ENCODE results near the gene BRIP1. TPM values are rescaled to one million over a fixed set of nuclear protein-coding genes. Genes with fewer than 3 reads are reported as not detected.

Gene BRIP1
- total RNA-seq, 1 experiment from 2014 or later: 20.2 TPM

DNA sequence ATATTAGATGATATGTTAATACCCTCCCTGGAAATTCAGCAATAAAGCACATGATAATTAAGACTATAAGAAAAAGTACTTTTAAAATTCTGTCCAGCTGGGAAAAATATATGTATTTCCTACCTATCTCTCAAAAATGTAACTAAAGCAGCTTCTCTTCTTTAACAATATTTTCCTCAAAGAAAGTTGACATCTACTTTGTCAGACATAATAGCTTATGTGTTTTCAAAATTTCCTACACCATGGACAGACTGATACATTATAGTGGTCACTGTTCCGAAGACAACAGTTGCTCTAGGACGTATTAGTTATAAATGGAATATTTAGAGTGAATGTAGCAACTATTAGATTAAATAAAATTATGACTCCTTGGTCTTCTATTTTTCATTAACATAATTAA lies 140.9 kb downstream of the BRIP1 start:
- Histone ChIP-seq H4K5ac (ENCODE audit: insufficient read length, low read depth, low read length) (no peak overlapping the region), H3K9ac (ENCODE audit: extremely low read depth, insufficient read length, low read length) (no peak overlapping the region), H3K14ac (ENCODE audit: insufficient read depth, low read length) (no peak overlapping the region), H3K9me3 (ENCODE audit: control insufficient read depth, low read depth, low read length) (no peaks in the 10 kb centered on the region), H3K79me2 (ENCODE audit: insufficient read depth, low read length) (no peaks in the 10 kb centered on the region), H2AK5ac (ENCODE audit: insufficient read length, low read length) (no peak overlapping the region), H4K20me1 (ENCODE audit: control insufficient read depth, insufficient read depth, insufficient read length) (no peaks in the 10 kb centered on the region), H3K27me3 (ENCODE audit: insufficient read depth, low read length) (no peaks in the 10 kb centered on the region), H3K4me2 (ENCODE audit: insufficient read depth, insufficient read length, low read length) (no peak overlapping the region), H3K18ac (ENCODE audit: insufficient read length, low read depth, low read length) (no peak overlapping the region), H4K8ac (replicated peaks; ENCODE audit: insufficient read length, low read depth, low read length) (no peak overlapping the region), H2BK120ac (ENCODE audit: low read depth, low read length, poor library complexity, severe bottlenecking) (no peak overlapping the region), H2BK5ac (ENCODE audit: insufficient read length, low read length) (no peak overlapping the region), H3K27ac (ENCODE audit: insufficient read length, low read depth, low read length) (no peak overlapping the region), H3K79me1 (ENCODE audit: insufficient read depth, low read depth, low read length, poor library complexity, severe bottlenecking) (no peaks in the 10 kb centered on the region), H3K4me1 (ENCODE audit: insufficient read depth, low read length) (no peaks in the 10 kb centered on the region), H3K23ac (ENCODE audit: insufficient read length, low read depth, low read length) (no peak overlapping the region), H4K91ac (ENCODE audit: insufficient read length, low read depth, low read length) (no peak overlapping the region), H2BK12ac (ENCODE audit: insufficient read length, low read depth, low read length) (no peak overlapping the region), H3K4ac (ENCODE audit: low read depth, low read length) (no peak overlapping the region), H3K23me2 (ENCODE audit: insufficient read length, low read depth, low read length, poor library complexity, severe bottlenecking) (no peaks in the 10 kb centered on the region), H3K56ac (ENCODE audit: insufficient read length, low read depth, low read length) (no peak overlapping the region), H2BK15ac (ENCODE audit: low read depth, low read length) (no peak overlapping the region), H3T11ph (ENCODE audit: low read length) (no peak overlapping the region), H2BK20ac (ENCODE audit: low read depth, low read length, poor library complexity, severe bottlenecking) (no peak overlapping the region), H2AFZ (ENCODE audit: low read length) (no peak overlapping the region)
- H3K36me3 Mint-ChIP-seq (ENCODE audit: insufficient read depth in 1 of 3, low read depth in 3 of 3): peaks cover 15 to 23% (median 18%) of the 10 kb centered on the region in 3 experiments
- H3K4me3 Mint-ChIP-seq: no peak overlapping the region
- TF ChIP-seq, protein P1, sequence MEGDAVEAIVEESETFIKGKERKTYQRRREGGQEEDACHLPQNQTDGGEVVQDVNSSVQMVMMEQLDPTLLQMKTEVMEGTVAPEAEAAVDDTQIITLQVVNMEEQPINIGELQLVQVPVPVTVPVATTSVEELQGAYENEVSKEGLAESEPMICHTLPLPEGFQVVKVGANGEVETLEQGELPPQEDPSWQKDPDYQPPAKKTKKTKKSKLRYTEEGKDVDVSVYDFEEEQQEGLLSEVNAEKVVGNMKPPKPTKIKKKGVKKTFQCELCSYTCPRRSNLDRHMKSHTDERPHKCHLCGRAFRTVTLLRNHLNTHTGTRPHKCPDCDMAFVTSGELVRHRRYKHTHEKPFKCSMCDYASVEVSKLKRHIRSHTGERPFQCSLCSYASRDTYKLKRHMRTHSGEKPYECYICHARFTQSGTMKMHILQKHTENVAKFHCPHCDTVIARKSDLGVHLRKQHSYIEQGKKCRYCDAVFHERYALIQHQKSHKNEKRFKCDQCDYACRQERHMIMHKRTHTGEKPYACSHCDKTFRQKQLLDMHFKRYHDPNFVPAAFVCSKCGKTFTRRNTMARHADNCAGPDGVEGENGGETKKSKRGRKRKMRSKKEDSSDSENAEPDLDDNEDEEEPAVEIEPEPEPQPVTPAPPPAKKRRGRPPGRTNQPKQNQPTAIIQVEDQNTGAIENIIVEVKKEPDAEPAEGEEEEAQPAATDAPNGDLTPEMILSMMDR (conservative IDR thresholded peaks at IDR 0.05): no peak
- H3K9me3 Mint-ChIP-seq: peaks cover 7 to 8% of the 10 kb centered on the region in 2 experiments
- no CpG with 5 or more reads among the region's 2 CpGs for whole genome bisulfite sequencing (ENCODE audit: extremely low coverage, insufficient read length, low lambda C conversion rate)
- no peak for DNase-seq
- no peak overlapping the region for H3K27ac Mint-ChIP-seq
- H3K27me3 Mint-ChIP-seq (ENCODE audit: low read depth): no peaks in the 10 kb centered on the region
- no peaks in the 10 kb centered on the region for H3K4me1 Mint-ChIP-seq
